ENCODE results near the gene TMX1.
A peak's percentile ranks its signal among the peaks of the same experiment; 100 is the strongest.

- no peak for TF ChIP-seq POLR2AphosphoS5 (IDR thresholded peaks at IDR 0.05; ENCODE audit: low read depth)
- peak; percentile 65 to 85 for TF ChIP-seq CTCF (conservative IDR thresholded peaks at IDR 0.05; ENCODE audit: low read depth in 2 of 2)
- no peak for TF ChIP-seq CREB1 (CRISPR knock-in tag; IDR thresholded peaks at IDR 0.05; ENCODE audit: low read depth)
Measured at GRCh38 chr14:51283402-51284085, 43.5 kb downstream of the TMX1 start.

Data from GM23338 (cell line).